EH (cell line): ENCODE data around the gene ITGA2B.
"Not testable (repeated sequence)": the region's sequence is repeated elsewhere in the genome, so short reads cannot be mapped to it uniquely, and the experiment has no call there.

Experiments
- DNase-seq: peaks from one replicate; pipeline ENCODE4 v3.0.0-alpha.2; 2015; ENCODE audit warnings: low read depth

Gene ITGA2B

GRCh38 chr17:44389281-44389680 is at the start of gene ITGA2B:
Gene ITGA2B (minus strand): TSS chr17:44389649. CDS start chr17:44389473, 176 bp downstream.
- no peak for DNase-seq

GRCh38 chr17:44439168-44439567 is 49.7 kb upstream of the ITGA2B start:
- no peak for DNase-seq

GRCh38 chr17:44438636-44439035 is 49.2 kb upstream of the ITGA2B start:
- DNase-seq: peak; percentile 5

GRCh38 chr17:44436336-44436735 is 46.9 kb upstream of the ITGA2B start:
- DNase-seq: no peak

- no peak for DNase-seq
Observed at GRCh38 chr17:44432254-44433157, 43.1 kb upstream of the ITGA2B start.

GRCh38 chr17:44424828-44425461 is 35.5 kb upstream of the ITGA2B start:
- DNase-seq: no peak

- DNase-seq: peak; percentile 35
Observed at GRCh38 chr17:44417553-44417952, 28.1 kb upstream of the ITGA2B start.

GRCh38 chr17:44416558-44417289 is 27.3 kb upstream of the ITGA2B start:
- no peak for DNase-seq

GRCh38 chr17:44414394-44415155 is 25.1 kb upstream of the ITGA2B start:
- no peak for DNase-seq

- no peak for DNase-seq
Observed at GRCh38 chr17:44409309-44410028, 20.0 kb upstream of the ITGA2B start.

GRCh38 chr17:44408786-44409185 is 19.3 kb upstream of the ITGA2B start:
- no peak for DNase-seq

- DNase-seq: no peak
Observed at GRCh38 chr17:44402564-44403172, 13.2 kb upstream of the ITGA2B start.

GRCh38 chr17:44400226-44400847 is 10.9 kb upstream of the ITGA2B start:
- DNase-seq: peak; percentile 44

GRCh38 chr17:44398692-44399691 is 9.5 kb upstream of the ITGA2B start:
- no peak for DNase-seq

- no peak for DNase-seq
Observed at GRCh38 chr17:44397479-44398440, 8.3 kb upstream of the ITGA2B start.

GRCh38 chr17:44396946-44397345 is 7.5 kb upstream of the ITGA2B start:
- DNase-seq: no peak

- no peak for DNase-seq
Observed at GRCh38 chr17:44394833-44395232, 5.4 kb upstream of the ITGA2B start.

GRCh38 chr17:44394112-44394511 is 4.7 kb upstream of the ITGA2B start:
- DNase-seq: not testable (repeated sequence)
